Stomach (tissue), 4 donors: ENCODE data around the gene TLNRD1.
A peak's percentile ranks its signal among the peaks of the same experiment; 100 is the strongest.

Experiments
- EP300 ChIP-seq: sonication (generic); formaldehyde crosslinking; IDR thresholded peaks from one replicate; pipeline ENCODE4 v1.6.1; 2017; ENCODE audit warnings: antibody characterized with exemption
- POLR2A ChIP-seq, 4 donors: fragments of 450-650 bp; IDR thresholded peaks; one replicate each; pipeline ENCODE4 v1.6.1; 2016; ENCODE audit warnings: antibody characterized with exemption in 4 of 4, control low read depth in 2 of 4, mild to moderate bottlenecking in 1 of 4, moderate library complexity in 1 of 4
- POLR2AphosphoS5 ChIP-seq, 3 donors: sonication (generic); formaldehyde crosslinking; IDR thresholded peaks; one replicate each; pipeline ENCODE4 v1.6.1; 2016; ENCODE audit warnings: antibody characterized with exemption in 3 of 3
- TF ChIP-seq, protein P1 (sequence below), 7 experiments: fragments of 450-650 bp in 4 of 7; fragments of 200-600 bp in 3 of 7; sonication (generic) in 3 of 7; IDR thresholded peaks; one replicate each; pipeline ENCODE4 v1.5.1; 2016 to 2019; ENCODE audit warnings: antibody characterized with exemption in 7 of 7, control low read depth in 2 of 7, mild to moderate bottlenecking in 1 of 7

DNA sequence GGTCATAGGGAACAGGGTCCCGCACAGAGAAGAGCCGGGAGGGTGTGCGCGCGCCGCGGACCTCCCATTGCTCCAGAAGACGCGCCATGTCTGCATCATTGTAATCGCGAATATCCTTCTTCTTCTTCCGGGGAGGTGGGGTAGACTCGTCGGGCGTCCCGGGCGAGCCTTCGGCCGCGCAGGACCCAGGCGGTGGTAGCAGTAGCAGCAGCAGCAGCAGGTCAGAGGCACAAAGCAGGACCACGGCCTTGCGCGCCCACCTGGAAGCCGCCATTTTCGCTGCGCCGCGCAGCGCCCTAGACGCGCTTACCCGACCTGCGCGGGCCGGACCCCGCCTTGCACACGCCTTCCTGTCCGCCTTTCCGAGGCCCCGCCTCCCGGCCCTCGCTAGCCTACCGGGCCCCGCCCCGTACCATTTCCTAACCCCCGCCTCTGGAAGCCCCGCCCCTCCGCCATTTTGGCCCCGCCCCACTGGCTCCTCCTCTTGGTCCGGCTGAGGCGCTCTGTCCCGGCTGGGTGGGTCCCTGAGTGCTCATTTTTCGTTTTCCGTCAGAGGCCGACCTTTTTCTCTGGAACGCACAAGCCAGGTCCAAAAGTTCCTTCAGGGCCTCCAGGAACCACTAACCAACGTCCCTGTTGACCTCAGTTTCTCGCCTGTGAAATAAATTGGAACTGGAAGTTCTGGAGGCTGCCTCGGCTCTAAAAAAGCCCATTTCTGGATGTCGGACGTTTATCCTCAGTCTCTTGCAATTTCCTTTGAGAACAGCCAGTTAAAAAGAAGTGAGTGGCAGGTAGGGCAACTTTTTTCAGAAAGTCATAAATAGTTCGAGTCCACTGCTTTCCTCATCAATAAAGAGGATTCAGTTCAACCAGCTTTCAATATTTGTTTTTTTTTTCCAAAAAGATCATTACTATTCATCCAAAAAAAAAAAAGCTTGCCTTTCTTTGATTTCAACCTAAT lies 10.9 kb upstream of the TLNRD1 start, which contains the start of gene MESD:
- TF ChIP-seq, protein P1, sequence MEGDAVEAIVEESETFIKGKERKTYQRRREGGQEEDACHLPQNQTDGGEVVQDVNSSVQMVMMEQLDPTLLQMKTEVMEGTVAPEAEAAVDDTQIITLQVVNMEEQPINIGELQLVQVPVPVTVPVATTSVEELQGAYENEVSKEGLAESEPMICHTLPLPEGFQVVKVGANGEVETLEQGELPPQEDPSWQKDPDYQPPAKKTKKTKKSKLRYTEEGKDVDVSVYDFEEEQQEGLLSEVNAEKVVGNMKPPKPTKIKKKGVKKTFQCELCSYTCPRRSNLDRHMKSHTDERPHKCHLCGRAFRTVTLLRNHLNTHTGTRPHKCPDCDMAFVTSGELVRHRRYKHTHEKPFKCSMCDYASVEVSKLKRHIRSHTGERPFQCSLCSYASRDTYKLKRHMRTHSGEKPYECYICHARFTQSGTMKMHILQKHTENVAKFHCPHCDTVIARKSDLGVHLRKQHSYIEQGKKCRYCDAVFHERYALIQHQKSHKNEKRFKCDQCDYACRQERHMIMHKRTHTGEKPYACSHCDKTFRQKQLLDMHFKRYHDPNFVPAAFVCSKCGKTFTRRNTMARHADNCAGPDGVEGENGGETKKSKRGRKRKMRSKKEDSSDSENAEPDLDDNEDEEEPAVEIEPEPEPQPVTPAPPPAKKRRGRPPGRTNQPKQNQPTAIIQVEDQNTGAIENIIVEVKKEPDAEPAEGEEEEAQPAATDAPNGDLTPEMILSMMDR (IDR thresholded peaks at IDR 0.05): no peak
- TF ChIP-seq POLR2AphosphoS5 (IDR thresholded peaks at IDR 0.05) (peak; percentile 77 to 94 (median 94)), EP300 (no peak), POLR2A (IDR thresholded peaks at IDR 0.05) (peak in 1 of 4 donors; percentile 27)
